Endothelial cell of umbilical vein (primary cell): Measurements from ENCODE around the gene CACNA1C. TPM values are rescaled to one million over a fixed set of nuclear protein-coding genes. Genes with fewer than 3 reads are reported as not detected.

Source experiments
- BruUV-seq: library from RNA; stranded (reverse); fragments of 400-500 nt; replicated peaks from 2 replicates; lab custom pipeline; 2021; lab: Mats Ljungman, UMichigan
- CTCF ChIA-PET: fragments of 300-600, 350-600 bp; sonication (Branson Sonifier 250); formaldehyde crosslinking; loops from one replicate; lab custom pipeline; 2021; ENCODE audit warnings: antibody characterized with exemption, inconsistent platforms; lab: Charles Lee
- POLR2A ChIA-PET: fragments of 300-600, 350-600 bp; sonication (Branson Sonifier 250); formaldehyde crosslinking; loops from one replicate; lab custom pipeline; 2021; ENCODE audit warnings: antibody characterized with exemption, inconsistent platforms; lab: Charles Lee
- DNase-seq: peaks from one replicate; pipeline ENCODE4 v3.0.0-alpha.2; 2011; ENCODE audit warnings: low read depth, low spot score
- FAIRE-seq: peaks from 2 replicates; lab custom pipeline; 2011; peaks lifted over from hg19 to GRCh38; lab: Jason Lieb, UNC
- H2AFZ ChIP-seq: 2 replicates; pipeline ENCODE4 v1.6.0; 2012; ENCODE audit warnings: low read depth, low read length, control low read depth, inconsistent platforms
- H3K27ac ChIP-seq: 2 replicates; pipeline ENCODE4 v1.5.1; 2011; ENCODE audit warnings: low read depth, mild to moderate bottlenecking, control low read depth, low read length, moderate library complexity; ENCODE audit not compliant: insufficient read depth
- H3K27me3 ChIP-seq, 2 experiments: 2 replicates each; pipeline versions ENCODE4 v1.6.0 to v1.6.1; 2011; ENCODE audit warnings: low read length in 2 of 2, mixed read lengths in 1 of 2; ENCODE audit not compliant: control insufficient read depth in 2 of 2, insufficient read depth in 2 of 2
- H3K36me3 ChIP-seq, 2 experiments: 2 replicates in 1 of 2; 3 replicates in 1 of 2; pipeline ENCODE4 v1.5.1; 2011; ENCODE audit warnings: low read length in 2 of 2, mild to moderate bottlenecking in 1 of 2, moderate library complexity in 1 of 2; ENCODE audit not compliant: control insufficient read depth in 2 of 2, insufficient read depth in 2 of 2; ENCODE audit errors: extremely low read depth in 1 of 2
- H3K4me1 ChIP-seq: 3 replicates; pipeline ENCODE4 v1.5.1; 2011; ENCODE audit warnings: mild to moderate bottlenecking, low read length; ENCODE audit not compliant: control insufficient read depth, insufficient read depth; ENCODE audit errors: extremely low read depth
- H3K4me2 ChIP-seq: 2 replicates; pipeline ENCODE4 v1.6.1; 2011; ENCODE audit warnings: low read length, control low read depth, mixed read lengths; ENCODE audit not compliant: insufficient read depth
- H3K4me3 ChIP-seq, 3 experiments: fragments of 200-600 bp in 1 of 3; sonication (generic), shearing (Covaris generic) in 1 of 3; replicated peaks in 1 of 3; 2 replicates each; pipeline ENCODE4 v1.5.1; 2011 to 2016; ENCODE audit warnings: control low read depth in 3 of 3, low read length in 3 of 3, mild to moderate bottlenecking in 2 of 3, inconsistent platforms in 1 of 3, low read depth in 1 of 3, moderate library complexity in 1 of 3; ENCODE audit not compliant: insufficient read depth in 1 of 3
- H3K79me2 ChIP-seq: 2 replicates; pipeline ENCODE4 v1.6.0; 2012; ENCODE audit warnings: low read length, inconsistent platforms; ENCODE audit not compliant: control insufficient read depth, insufficient read depth
- H3K9ac ChIP-seq: replicated peaks from 2 replicates; pipeline ENCODE3; 2011; ENCODE audit warnings: low read length, control low read depth; ENCODE audit not compliant: insufficient read depth; ENCODE audit errors: extremely low read depth
- H3K9me1 ChIP-seq: replicated peaks from 3 replicates; pipeline ENCODE4 v1.6.0; 2011; ENCODE audit warnings: mild to moderate bottlenecking, low read length; ENCODE audit not compliant: control insufficient read depth, insufficient read depth; ENCODE audit errors: extremely low read depth
- H3K9me3 ChIP-seq: replicated peaks from 2 replicates; pipeline ENCODE4 v1.5.1; 2012; ENCODE audit warnings: low read length, inconsistent platforms; ENCODE audit not compliant: control insufficient read depth, insufficient read depth
- H4K20me1 ChIP-seq: replicated peaks from 2 replicates; pipeline ENCODE3; 2011; ENCODE audit warnings: mild to moderate bottlenecking, low read length; ENCODE audit not compliant: control insufficient read depth, insufficient read depth; ENCODE audit errors: extremely low read depth
- CTCF ChIP-seq, 2 donors: IDR thresholded peaks; 1 replicate in 1 of 2; 2 replicates in 1 of 2; pipeline ENCODE4 v1.5.1; 2011; ENCODE audit warnings: low read length in 2 of 2, mild to moderate bottlenecking in 2 of 2, moderate library complexity in 2 of 2, control low read depth in 1 of 2, inconsistent platforms in 1 of 2, low read depth in 1 of 2; ENCODE audit not compliant: insufficient read depth in 1 of 2; ENCODE audit errors: extremely low read depth in 1 of 2
- EZH2 ChIP-seq: IDR thresholded peaks from 2 replicates; pipeline ENCODE4 v1.6.1; 2012; ENCODE audit warnings: borderline replicate concordance, low read depth, mild to moderate bottlenecking, moderate library complexity, low read length, inconsistent platforms; ENCODE audit not compliant: severe bottlenecking
- FOS ChIP-seq: IDR thresholded peaks from 2 replicates; pipeline ENCODE4 v1.6.1; 2011; ENCODE audit warnings: mild to moderate bottlenecking, low read length, moderate library complexity, borderline replicate concordance; ENCODE audit not compliant: insufficient read depth
- GATA2 ChIP-seq: IDR thresholded peaks from 2 replicates; pipeline ENCODE4 v1.7.0; 2011; ENCODE audit warnings: low read depth, mild to moderate bottlenecking, moderate library complexity, mixed read lengths, low read length; ENCODE audit not compliant: insufficient read length, insufficient read depth
- JUN ChIP-seq: IDR thresholded peaks from 2 replicates; pipeline ENCODE4 v1.6.1; 2011; ENCODE audit warnings: borderline replicate concordance, low read depth; ENCODE audit not compliant: insufficient read length, insufficient read depth
- MYC ChIP-seq: IDR thresholded peaks from one replicate; pipeline ENCODE4 v1.6.1; 2011; ENCODE audit warnings: mild to moderate bottlenecking, low read depth, low read length
- POLR2A ChIP-seq: IDR thresholded peaks from 2 replicates; pipeline ENCODE4 v1.6.1; 2012; ENCODE audit warnings: low read depth, mild to moderate bottlenecking, control low read depth, low read length
- POLR2AphosphoS5 ChIP-seq: IDR thresholded peaks from 2 replicates; pipeline ENCODE4 v1.6.1; 2012; ENCODE audit warnings: low read depth, mild to moderate bottlenecking, control low read depth, low read length, moderate library complexity; ENCODE audit not compliant: insufficient read depth
- dilution Hi-C: fragments of 300-500 bp; cut with MboI; formaldehyde crosslinking; loops from one replicate; pipeline ENCODE4 v1.15.0; 2019; ENCODE audit warnings: low sequenced_read_pairs; ENCODE audit not compliant: extremely low pct_ligation_motif_present
- intact Hi-C: fragments of 100-400 bp; cut with micrococcal nuclease; formaldehyde crosslinking; loops from one replicate; pipeline ENCODE4 v1.10.0; 2022
- polyA plus RNA-seq, 4 experiments: library from polyadenylated mRNA; depleted of rRNA in 3 of 4; stranded (reverse) in 3 of 4; unstranded in 1 of 4; fragments of >200 nt; gene quantifications; 2 replicates each; pipeline versions ENCODE4 v1.2.1 to v1.2.3, GENCODE V29; 2011 to 2012; ENCODE audit warnings: missing spikeins in 1 of 4
- total RNA-seq: library from RNA; stranded (reverse); gene quantifications from 2 replicates; pipeline ENCODE4 v1.2.3, GENCODE V29; 2021
- TF ChIP-seq, protein P1 (sequence below): IDR thresholded peaks from 2 replicates; pipeline ENCODE4 v1.6.1; 2011; ENCODE audit not compliant: insufficient read depth, insufficient read length

The CACNA1C gene
- total and polyA plus RNA-seq, 2 donors (not counting 3 experiments of a cell fraction or from before 2014, with no cell fraction given), result not detected

- Histone ChIP-seq H3K27me3 (no peaks in the 10 kb centered on the region), H3K4me3 (no peak overlapping the region), H3K9me1 (no peaks in the 10 kb centered on the region), H2AFZ (no peak overlapping the region), H3K79me2 (no peaks in the 10 kb centered on the region), H3K27ac (no peak overlapping the region), H3K36me3 (no peaks in the 10 kb centered on the region), H3K4me2 (no peak overlapping the region), H3K9me3 (no peaks in the 10 kb centered on the region), H4K20me1 (no peaks in the 10 kb centered on the region), H3K9ac (no peak overlapping the region), H3K4me1 (no peaks in the 10 kb centered on the region)
- no peak for DNase-seq
- ChIA-PET CTCF (no interaction called here), POLR2A (no interaction called here)
- intact Hi-C loops (no loop called here), dilution Hi-C loops (no loop called here)
- FAIRE-seq, result no peak
- TF ChIP-seq POLR2AphosphoS5 (no peak), MYC (no peak), EZH2 (no peak), JUN (no peak)
- no TSS peak for BruUV-seq
Observed at GRCh38 chr12:2409656-2410265, 357.0 kb downstream of the CACNA1C start.

- no peaks in the 10 kb centered on the region for H3K4me1 ChIP-seq
- no peak overlapping the region for H3K9ac ChIP-seq
- DNase-seq (no peak), FAIRE-seq (no peak)
- no peaks in the 10 kb centered on the region for H3K9me3 ChIP-seq
- H2AFZ ChIP-seq, result no peak overlapping the region
- H4K20me1 ChIP-seq, result no peaks in the 10 kb centered on the region
- dilution Hi-C loops, result no loop called here
- no peaks in the 10 kb centered on the region for H3K79me2 ChIP-seq
- intact Hi-C loops, result no loop called here
- H3K27ac ChIP-seq, result no peak overlapping the region
- H3K4me2 ChIP-seq, result no peak overlapping the region
- no peak overlapping the region for H3K4me3 ChIP-seq
- H3K9me1 ChIP-seq, result no peaks in the 10 kb centered on the region
- no TSS peak for BruUV-seq
- H3K36me3 ChIP-seq, result no peaks in the 10 kb centered on the region
- TF ChIP-seq POLR2A, result no peak
- no peak for TF ChIP-seq JUN
- no peak for TF ChIP-seq POLR2AphosphoS5
- no peak for TF ChIP-seq FOS
- TF ChIP-seq CTCF (IDR thresholded peaks at IDR 0.05; ENCODE audit: extremely low read depth in 1 of 2, insufficient read depth in 1 of 2, low read depth in 1 of 2, low read length in 2 of 2), result no peak
- TF ChIP-seq, protein P1, sequence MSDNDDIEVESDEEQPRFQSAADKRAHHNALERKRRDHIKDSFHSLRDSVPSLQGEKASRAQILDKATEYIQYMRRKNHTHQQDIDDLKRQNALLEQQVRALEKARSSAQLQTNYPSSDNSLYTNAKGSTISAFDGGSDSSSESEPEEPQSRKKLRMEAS, result no peak
- no peak for TF ChIP-seq MYC
- TF ChIP-seq EZH2, result no peak
- no peak for TF ChIP-seq GATA2
- POLR2A ChIA-PET, result no interaction called here
- CTCF ChIA-PET, result no interaction called here
- no peaks in the 10 kb centered on the region for H3K27me3 ChIP-seq
Observed at GRCh38 chr12:2410496-2410895, 357.7 kb downstream of the CACNA1C start.
